ENCODE measurements around the gene TCF7.

DNA sequence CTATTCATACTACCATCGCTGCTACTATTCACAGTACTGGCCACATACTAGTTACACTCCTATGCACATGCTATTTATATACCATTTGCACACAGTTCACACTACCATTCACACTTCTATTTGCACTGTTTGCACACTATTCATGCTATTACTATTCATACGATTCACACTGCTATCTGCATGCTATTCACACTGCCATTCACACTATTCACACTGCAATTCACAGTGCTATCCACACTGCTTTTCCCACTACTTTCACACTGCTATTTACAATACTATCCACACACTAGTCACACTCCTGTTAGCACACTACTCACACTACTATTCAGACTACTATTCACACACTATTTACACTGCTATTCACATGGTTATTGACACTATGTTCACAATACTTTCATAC lies 39.4 kb upstream of the TCF7 start:
- TF ChIP-seq CTCF (IDR thresholded peaks at IDR 0.05 in 4 of 5, conservative IDR thresholded peaks at IDR 0.05 in 1 of 5) (no peak), POLR2A (IDR thresholded peaks at IDR 0.05) (no peak)
